ENCODE data around the gene ME1. TPM values are rescaled to one million over a fixed set of nuclear protein-coding genes. Genes with fewer than 3 reads are reported as not detected.

Gene ME1
- total RNA-seq, 2 donors from 2014 or later = 13.8 to 22.9 TPM

DNA sequence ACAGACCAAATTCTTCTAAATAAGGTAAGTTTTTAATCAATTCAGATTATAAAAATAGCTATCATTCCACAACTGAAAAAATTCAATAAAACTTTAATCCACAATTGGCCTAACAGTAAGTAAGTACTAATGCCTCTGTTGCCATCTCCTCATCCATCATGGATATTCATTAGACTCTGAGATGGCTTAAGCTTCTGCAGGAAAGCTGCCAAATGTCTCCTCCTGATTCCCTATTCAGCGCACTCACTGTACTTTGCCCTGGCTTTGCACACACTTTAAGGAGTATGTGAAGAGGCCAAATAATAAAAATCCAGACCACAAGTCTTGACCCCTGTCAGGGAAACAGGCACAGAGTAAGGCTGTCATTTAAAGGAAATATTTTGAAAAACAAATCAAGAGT, 261.3 kb downstream of the ME1 start:
- H3K4me3 ChIP-seq = no peak overlapping the region
- DNase-seq (ENCODE audit: low spot score) (no peak), ATAC-seq (ENCODE audit: insufficient number of reproducible peaks, low FRiP score, low read depth) (no peak)
- H3K27me3 ChIP-seq (replicated peaks; ENCODE audit: insufficient read depth) = no peaks in the 10 kb centered on the region
- H3K36me3 ChIP-seq = peaks cover 58% of the 10 kb centered on the region
- H3K27ac ChIP-seq = no peak overlapping the region
- no peaks in the 10 kb centered on the region for H3K4me1 ChIP-seq (ENCODE audit: control insufficient read depth in 1 of 2, low read depth in 2 of 2)
- TF ChIP-seq, protein P1, sequence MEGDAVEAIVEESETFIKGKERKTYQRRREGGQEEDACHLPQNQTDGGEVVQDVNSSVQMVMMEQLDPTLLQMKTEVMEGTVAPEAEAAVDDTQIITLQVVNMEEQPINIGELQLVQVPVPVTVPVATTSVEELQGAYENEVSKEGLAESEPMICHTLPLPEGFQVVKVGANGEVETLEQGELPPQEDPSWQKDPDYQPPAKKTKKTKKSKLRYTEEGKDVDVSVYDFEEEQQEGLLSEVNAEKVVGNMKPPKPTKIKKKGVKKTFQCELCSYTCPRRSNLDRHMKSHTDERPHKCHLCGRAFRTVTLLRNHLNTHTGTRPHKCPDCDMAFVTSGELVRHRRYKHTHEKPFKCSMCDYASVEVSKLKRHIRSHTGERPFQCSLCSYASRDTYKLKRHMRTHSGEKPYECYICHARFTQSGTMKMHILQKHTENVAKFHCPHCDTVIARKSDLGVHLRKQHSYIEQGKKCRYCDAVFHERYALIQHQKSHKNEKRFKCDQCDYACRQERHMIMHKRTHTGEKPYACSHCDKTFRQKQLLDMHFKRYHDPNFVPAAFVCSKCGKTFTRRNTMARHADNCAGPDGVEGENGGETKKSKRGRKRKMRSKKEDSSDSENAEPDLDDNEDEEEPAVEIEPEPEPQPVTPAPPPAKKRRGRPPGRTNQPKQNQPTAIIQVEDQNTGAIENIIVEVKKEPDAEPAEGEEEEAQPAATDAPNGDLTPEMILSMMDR (IDR thresholded peaks at IDR 0.05) = no peak
- H3K9me3 ChIP-seq = no peaks in the 10 kb centered on the region

DNA sequence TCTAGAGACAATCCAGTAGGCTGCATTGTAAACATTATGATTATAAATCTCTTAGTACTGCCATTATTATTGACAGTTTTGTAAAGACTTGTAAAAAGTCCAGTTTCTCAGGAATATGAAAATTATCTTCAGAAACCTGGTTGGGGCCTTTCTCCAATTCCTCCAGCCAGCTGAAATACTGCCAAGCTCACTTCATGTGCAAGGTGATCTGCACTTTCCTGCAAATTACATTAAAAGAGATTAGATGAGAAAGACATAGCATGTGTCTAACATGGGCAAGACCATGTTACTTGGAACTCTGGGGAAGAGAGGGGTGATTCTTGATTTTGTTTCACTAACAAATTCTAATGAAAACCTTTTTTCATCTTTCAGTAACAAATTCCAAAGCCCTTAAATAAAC, 261.7 kb downstream of the ME1 start:
- H3K9me3 ChIP-seq = no peaks in the 10 kb centered on the region
- no peaks in the 10 kb centered on the region for H3K27me3 ChIP-seq (replicated peaks; ENCODE audit: insufficient read depth)
- TF ChIP-seq, protein P1 (IDR thresholded peaks at IDR 0.05) = no peak
- H3K36me3 ChIP-seq = peaks cover 58% of the 10 kb centered on the region
- no peaks in the 10 kb centered on the region for H3K4me1 ChIP-seq (ENCODE audit: control insufficient read depth in 1 of 2, low read depth in 2 of 2)
- H3K27ac ChIP-seq = no peak overlapping the region
- no peak for DNase-seq (ENCODE audit: low spot score)
- H3K4me3 ChIP-seq = no peak overlapping the region
- ATAC-seq (ENCODE audit: insufficient number of reproducible peaks, low FRiP score, low read depth) = no peak

DNA sequence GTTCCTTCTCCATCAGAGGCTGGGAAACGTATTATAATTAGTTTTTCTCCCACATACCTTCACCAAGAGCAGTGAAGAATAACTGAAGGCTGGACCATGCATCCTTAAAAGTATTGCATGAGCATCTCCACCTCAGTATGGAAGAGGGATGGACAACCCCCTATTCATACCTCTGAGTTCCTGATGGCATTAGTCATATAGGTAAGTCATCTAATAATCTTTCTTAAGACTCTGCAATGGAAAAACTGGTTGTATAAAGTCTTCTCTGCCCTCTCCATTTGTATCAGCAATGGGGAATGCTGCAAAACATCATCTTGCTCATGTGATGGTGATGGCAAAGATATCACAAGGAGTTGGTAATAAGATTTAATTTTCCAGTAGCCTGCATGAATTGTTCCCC, 262.3 kb downstream of the ME1 start:
- H3K27ac ChIP-seq = no peak overlapping the region
- no peak overlapping the region for H3K4me3 ChIP-seq
- ATAC-seq (ENCODE audit: insufficient number of reproducible peaks, low FRiP score, low read depth) = no peak
- peaks cover 56% of the 10 kb centered on the region for H3K36me3 ChIP-seq
- H3K27me3 ChIP-seq (replicated peaks; ENCODE audit: insufficient read depth) = no peaks in the 10 kb centered on the region
- no peaks in the 10 kb centered on the region for H3K4me1 ChIP-seq (ENCODE audit: control insufficient read depth in 1 of 2, low read depth in 2 of 2)
- DNase-seq (ENCODE audit: low spot score) = no peak
- TF ChIP-seq, protein P1 (IDR thresholded peaks at IDR 0.05) = no peak
- H3K9me3 ChIP-seq = no peaks in the 10 kb centered on the region

DNA sequence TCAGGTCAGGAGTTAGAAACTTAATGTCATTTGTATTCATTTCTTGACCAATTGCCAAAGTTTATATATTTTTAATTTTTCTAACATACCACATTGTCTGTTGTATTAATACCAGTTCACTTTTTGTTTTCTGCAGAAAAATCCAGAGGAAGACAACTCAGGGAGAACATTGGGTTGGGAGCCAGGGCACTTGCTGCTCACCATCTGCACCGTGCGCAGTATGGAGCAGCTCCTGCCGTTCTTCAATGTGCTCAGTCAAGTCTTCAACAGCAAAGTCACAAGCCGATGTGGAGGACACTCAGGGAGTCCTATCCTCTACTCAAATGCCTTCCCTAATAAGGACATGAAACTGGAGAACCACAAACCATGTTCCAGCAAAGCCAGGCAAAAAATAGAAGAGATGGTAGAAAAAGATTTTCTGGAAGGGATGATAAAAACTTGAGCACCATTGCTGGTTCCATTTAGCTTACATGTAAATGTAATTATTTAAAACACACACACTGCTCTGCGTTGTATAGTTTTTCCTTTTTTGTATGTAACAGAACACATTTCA, 263.0 kb downstream of the ME1 start:
- no peaks in the 10 kb centered on the region for H3K9me3 ChIP-seq
- ATAC-seq (ENCODE audit: insufficient number of reproducible peaks, low FRiP score, low read depth) (no peak), DNase-seq (ENCODE audit: low spot score) (no peak)
- TF ChIP-seq, protein P1 (IDR thresholded peaks at IDR 0.05) = no peak
- no peak overlapping the region for H3K4me3 ChIP-seq
- H3K36me3 ChIP-seq = peaks cover 48% of the 10 kb centered on the region
- no peaks in the 10 kb centered on the region for H3K27me3 ChIP-seq (replicated peaks; ENCODE audit: insufficient read depth)
- H3K4me1 ChIP-seq (ENCODE audit: control insufficient read depth in 1 of 2, low read depth in 2 of 2) = no peaks in the 10 kb centered on the region
- no peak overlapping the region for H3K27ac ChIP-seq

Other genes starting within 250 kb of the ME1 start
- gene PGM3, start 237.8 kb downstream of the ME1 start, total RNA-seq = 10 to 100 TPM; 30.8 to 33.4 TPM
- 1 to 10 TPM; 4.3 to 7.0 TPM for gene RWDD2A, start 237.7 kb downstream of the ME1 start, total RNA-seq
- gene PRSS35, start 81.5 kb upstream of the ME1 start, total RNA-seq = 1 to 10 TPM; 3.1 to 4.7 TPM